PC-3 (cell line): Measurements from ENCODE around the gene SYK.

Source experiments
- EZH2 ChIP-seq: fragments of 300-600 bp; sonication (generic); IDR thresholded peaks from one replicate; pipeline ENCODE4 v1.6.1; 2017; ENCODE audit warnings: antibody characterized with exemption, mild to moderate bottlenecking, low read length; ENCODE audit not compliant: unreplicated experiment
- EZH2phosphoT487 ChIP-seq: fragments of 300-600 bp; sonication (generic); IDR thresholded peaks from 2 replicates; pipeline ENCODE4 v1.6.1; 2018; ENCODE audit warnings: mild to moderate bottlenecking, antibody characterized with exemption, low read length, borderline replicate concordance

- TF ChIP-seq EZH2 = no peak
- no peak for TF ChIP-seq EZH2phosphoT487
These were observed 124.1 kb downstream of the SYK start for GRCh38 chr9:90925581-90926257.
